ENCODE measurements around the gene JAM2.

Gene JAM2

DNA sequence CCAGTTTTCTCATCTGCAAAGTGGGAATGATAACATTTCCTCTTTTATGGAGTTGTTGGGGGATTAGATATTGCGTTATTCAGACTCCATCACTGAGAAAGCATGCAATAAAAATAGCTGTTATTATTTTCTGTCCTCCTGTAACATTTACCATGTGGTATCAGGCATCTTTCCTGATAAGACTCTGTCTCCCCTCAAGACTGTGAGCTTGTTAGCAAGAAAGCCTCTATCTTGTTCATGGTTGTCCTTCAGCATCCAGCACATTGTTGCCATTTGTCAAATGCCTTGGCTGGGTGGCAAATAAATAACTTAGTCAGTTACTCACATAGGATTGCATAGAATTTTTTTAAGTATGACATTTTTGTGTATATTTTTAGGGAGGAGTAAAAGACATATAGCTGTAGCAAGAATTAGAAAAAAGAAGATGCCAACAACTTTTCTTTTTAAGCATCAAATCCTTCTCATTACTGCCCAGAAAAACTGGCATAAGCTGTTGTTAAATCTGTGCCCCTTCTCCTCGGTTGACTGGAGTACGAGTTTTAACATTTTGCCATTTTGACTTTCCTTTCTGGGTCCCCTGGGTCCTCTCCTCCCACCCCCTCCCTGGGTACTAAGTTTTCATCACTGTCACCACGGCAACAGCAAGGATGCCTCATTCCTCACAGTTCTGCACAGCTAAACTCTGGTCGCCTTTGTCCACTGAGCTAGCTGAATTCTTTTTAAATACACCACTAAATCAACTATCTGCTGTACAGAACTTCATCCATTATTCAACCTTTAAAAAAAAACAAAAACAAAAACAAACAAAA lies 1.0 kb upstream of the JAM2 start:
- TF ChIP-seq, protein P1, sequence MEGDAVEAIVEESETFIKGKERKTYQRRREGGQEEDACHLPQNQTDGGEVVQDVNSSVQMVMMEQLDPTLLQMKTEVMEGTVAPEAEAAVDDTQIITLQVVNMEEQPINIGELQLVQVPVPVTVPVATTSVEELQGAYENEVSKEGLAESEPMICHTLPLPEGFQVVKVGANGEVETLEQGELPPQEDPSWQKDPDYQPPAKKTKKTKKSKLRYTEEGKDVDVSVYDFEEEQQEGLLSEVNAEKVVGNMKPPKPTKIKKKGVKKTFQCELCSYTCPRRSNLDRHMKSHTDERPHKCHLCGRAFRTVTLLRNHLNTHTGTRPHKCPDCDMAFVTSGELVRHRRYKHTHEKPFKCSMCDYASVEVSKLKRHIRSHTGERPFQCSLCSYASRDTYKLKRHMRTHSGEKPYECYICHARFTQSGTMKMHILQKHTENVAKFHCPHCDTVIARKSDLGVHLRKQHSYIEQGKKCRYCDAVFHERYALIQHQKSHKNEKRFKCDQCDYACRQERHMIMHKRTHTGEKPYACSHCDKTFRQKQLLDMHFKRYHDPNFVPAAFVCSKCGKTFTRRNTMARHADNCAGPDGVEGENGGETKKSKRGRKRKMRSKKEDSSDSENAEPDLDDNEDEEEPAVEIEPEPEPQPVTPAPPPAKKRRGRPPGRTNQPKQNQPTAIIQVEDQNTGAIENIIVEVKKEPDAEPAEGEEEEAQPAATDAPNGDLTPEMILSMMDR (IDR thresholded peaks at IDR 0.05; ENCODE audit: extremely low read depth, missing control alignments) = no peak
- peak; percentile 18 for DNase-seq (ENCODE audit: low spot score)

DNA sequence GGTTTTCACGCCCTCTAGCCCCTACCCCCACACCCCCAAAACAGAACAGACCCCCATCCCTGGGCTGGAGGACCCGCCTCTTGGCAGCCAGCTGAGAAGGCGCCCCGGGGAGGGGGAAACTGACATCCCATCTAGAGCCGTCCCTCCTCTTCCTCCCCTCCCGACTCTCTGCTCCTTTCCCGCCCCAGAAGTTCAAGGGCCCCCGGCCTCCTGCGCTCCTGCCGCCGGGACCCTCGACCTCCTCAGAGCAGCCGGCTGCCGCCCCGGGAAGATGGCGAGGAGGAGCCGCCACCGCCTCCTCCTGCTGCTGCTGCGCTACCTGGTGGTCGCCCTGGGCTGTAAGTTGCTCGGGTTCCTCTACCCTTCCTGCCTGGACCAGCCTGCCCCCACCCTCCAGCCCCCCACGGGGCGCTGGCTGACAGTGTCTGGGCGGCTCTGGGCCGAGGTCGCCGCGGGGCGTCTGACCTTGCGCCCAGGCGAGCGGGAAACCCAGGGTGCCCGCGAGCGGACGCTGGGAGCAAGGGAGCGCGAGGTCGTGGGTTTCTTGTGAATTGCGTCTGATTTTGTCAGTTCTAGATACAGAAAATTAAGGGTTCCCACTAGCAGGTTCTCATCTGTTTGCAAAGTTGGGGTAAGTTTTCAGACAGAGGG lies 618 bp downstream of the JAM2 start:
- DNase-seq (ENCODE audit: low spot score) = peak; percentile 86
- TF ChIP-seq, protein P1 (IDR thresholded peaks at IDR 0.05; ENCODE audit: extremely low read depth, missing control alignments) = peak; percentile 36

DNA sequence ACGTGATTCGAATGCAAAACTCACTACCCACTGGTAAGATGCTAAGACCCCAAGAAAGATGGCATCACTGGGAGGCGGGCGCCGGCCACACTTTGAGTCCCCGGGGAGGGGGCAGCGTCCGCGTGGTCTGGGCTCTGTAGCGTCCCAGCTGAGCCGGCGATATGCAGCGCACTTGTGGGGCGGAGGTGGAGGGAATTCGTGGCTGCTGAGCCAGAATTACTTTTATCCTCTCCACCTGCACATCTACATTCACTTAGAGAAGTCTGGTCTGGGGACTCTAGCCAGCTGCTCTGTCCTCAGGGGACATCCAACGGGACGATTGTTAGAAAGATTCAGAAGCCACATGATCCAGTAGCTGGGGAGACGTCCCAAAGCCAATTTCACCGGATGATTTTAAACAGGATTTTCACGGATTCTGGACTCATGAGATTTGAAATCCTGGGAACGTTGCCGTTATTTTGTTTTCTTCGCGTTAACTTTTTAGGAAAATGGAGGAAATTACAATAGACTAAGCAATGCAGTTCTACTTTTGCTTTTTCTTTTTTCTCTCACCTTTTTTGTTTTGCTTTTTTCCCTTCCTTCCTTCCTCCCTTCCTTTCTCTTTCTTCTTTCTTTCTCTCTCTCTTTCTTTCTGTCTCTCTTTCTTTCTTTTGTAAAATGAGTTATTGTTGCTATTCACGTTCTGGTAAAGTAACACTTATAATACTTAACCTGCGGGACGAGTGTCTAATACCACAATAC lies 1.3 kb downstream of the JAM2 start:
- TF ChIP-seq, protein P1 (IDR thresholded peaks at IDR 0.05; ENCODE audit: extremely low read depth, missing control alignments) = no peak
- DNase-seq (ENCODE audit: low spot score) = peak; percentile 30

DNA sequence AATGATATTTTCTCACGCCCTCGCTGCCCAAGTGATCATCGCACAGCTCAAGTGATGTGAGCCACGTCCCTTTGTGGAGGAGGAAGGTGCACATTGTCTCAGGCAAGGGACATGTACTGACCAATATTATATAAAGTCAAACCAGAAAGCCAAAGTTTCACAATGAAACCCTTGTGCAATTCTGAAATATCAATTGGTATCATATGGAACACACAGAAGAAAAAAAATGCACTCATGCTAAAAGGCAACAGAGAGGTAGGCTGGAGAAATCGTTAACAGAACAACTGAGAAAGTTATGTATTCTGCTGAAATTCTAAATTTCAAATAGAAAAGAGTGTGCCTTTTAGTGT lies 1.9 kb downstream of the JAM2 start:
- no peak for DNase-seq (ENCODE audit: low spot score)
- TF ChIP-seq, protein P1 (IDR thresholded peaks at IDR 0.05; ENCODE audit: extremely low read depth, missing control alignments) = no peak

DNA sequence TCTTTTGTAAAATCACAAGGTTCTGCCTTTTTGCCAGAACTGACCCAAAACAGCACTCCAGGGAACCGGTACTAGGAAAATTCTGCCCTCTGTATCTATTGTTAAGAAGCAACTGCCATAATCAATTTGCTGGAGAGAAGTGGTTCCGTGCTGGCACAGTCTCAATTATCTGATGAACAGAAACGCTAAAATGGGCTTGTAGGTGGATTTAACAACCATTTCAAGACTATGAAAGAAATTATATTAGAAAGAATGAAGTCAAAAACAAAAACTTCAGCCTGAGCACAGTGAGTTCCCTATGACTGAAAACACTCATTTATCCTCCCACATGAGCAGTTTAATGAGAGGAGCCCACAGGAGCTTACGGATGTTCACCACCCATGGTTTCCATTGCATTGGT lies 4.4 kb downstream of the JAM2 start:
- TF ChIP-seq, protein P1 (IDR thresholded peaks at IDR 0.05; ENCODE audit: extremely low read depth, missing control alignments) = no peak
- DNase-seq (ENCODE audit: low spot score) = no peak

DNA sequence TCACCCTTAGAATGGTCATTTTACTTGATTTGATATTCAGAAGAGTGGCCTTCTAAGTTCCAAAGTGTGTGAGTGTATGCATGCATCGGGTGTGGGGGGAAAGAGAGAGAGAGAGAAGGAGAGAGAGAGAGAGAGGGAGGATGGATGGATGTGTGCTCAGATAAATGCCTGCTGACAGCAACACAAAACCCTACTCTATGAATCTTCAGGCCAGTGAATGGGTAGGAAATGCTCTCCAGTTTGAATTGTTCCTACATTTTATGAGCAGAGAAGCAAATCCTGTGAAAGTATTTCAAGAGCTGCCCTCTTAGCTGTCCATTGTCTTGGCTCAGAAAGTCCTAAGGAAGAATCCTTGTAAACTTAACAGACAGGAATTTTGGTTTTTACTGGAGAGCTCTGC lies 7.4 kb downstream of the JAM2 start:
- TF ChIP-seq, protein P1 (IDR thresholded peaks at IDR 0.05; ENCODE audit: extremely low read depth, missing control alignments) = no peak
- DNase-seq (ENCODE audit: low spot score) = no peak

DNA sequence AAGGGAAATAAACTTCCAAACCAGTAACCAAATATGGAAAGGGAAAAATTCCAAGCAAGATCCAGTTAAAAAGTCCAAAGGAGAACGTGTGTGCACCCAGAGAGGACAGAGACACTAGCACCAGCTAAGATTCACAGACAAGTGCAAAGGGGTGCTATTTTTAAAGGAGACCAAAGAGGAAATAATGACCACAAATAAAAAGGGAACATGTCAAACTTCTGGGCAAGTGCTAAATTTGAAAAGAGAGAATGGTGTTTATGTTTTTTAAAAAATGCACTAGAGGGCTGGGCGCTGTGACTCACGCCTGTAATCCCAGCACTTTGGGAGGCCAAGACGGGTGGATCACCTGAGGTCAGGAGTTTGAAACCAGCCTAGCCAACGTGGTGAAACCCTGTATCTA lies 8.6 kb downstream of the JAM2 start:
- TF ChIP-seq, protein P1 (IDR thresholded peaks at IDR 0.05; ENCODE audit: extremely low read depth, missing control alignments) = no peak
- no peak for DNase-seq (ENCODE audit: low spot score)
